Amniotic epithelial cell (primary cell): Measurements from ENCODE around the gene QRFP.

Source experiments
- DNase-seq: peaks from one replicate; pipeline ENCODE4 v3.0.0-alpha.2; 2010; ENCODE audit warnings: low read depth

Gene QRFP, protein sequence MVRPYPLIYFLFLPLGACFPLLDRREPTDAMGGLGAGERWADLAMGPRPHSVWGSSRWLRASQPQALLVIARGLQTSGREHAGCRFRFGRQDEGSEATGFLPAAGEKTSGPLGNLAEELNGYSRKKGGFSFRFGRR

DNA sequence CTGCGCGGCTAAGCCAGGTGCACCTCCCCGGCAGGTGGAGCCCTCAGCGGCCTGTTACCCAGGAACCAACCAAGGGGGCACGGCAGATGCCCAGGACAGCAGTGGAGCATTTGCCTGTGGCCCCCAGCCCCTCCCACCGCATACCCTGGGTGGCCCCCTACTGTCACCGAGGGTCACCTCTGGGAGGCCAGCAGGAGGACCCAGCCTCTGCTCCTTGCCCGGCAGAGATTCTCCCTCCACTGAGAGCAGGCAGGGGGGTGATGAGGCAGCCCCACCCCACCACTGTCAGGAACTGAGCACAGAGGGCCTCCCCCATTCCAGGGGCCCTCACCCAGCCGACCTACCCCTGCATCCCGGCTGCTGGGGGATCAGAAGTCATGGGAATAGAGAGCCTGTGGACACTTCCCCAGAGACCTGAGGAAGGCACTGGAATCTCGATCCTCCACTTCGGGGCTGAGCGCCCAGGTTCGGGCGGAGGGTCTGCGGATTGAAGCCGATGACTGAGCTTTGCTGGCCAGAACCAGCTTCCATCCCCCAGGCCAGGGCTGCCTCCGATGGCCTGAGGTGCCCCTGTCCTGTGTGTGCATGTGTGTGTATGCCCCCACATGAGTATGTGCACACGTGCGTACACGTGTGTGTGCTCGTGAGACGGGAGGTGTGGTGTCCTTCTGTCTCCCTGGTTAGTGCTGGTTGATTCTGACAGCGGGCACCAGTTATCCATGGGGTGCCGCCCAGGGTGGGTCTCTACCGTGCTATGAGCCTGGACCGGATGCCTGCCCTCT lies at the start of gene QRFP:
Gene QRFP, minus strand, starts transcription at position 580 of the 782 bp plus-strand sequence. CDS start 2,974 bp downstream, outside the sequence.
- no peak for DNase-seq

GRCh38 chr9:130945173-130945572 lies 48.6 kb upstream of the QRFP start:
- no peak for DNase-seq

DNA sequence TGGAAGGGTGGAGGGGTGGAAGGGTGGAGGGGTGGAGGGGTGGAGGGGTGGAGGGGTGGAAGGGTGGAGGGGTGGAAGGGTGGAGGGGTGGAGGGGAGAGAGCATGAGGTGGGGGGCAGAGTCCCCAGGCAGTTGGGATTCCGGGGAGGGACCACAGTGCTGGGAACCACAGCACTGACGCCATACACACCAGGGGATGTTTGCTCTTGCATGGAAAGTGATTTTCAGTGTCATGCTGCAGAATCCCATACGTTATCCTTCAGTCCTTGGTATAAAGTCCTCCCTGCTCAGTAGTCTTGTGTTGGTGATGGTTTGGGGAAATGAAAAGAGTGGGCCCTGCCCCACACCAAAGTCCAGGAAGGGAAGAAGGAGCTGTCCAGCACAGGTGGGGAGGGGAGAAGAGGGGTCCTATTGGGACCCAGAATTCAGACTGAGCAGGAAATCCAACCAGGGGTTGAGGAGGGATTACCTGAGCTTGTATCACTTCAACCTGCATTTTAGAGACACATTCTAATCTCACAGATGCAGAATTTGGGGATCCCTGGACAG lies 48.0 kb upstream of the QRFP start:
- DNase-seq, result no peak

DNA sequence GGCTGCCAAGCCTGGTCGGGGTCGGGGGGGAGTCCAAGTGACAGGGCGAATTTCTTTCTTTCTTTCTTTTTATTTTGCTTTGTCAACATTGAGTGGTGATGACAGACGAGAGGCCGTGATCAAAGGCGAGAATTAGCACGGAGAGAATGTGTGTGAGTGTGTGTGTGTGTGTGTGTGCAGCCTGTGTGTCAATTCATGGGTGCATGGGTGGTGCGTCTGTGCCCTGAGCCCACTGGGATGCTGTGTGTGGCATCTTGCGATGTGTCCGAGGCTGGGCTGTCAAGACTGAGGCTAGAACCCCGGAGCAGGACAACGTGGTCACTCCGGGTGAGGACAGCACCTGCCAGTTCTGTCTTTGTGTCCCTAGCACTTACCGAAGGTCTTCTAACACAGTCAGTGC lies 47.2 kb upstream of the QRFP start:
- DNase-seq, result no peak

DNA sequence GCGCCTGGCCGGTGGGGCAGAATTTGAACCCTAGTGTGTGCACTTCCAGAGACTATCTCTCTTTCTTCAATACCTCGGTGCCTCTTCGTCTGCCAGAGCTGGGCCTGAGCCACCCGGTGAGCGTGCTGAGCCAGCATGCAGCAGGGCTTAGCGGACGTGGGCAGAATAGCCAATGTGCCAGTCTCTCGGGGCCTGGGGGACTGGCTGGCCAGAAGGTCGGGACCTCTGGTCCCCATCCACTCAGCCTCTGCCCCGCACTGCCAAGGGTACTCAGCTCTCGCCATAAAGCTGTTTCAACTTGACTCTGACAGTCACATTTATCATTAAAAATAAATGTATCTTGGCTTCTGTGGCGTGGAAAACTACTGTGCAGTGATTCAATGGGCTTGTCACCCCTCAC lies 46.6 kb upstream of the QRFP start:
- no peak for DNase-seq

- no peak for DNase-seq
Measured at GRCh38 chr9:130942679-130943078, 46.1 kb upstream of the QRFP start.

DNA sequence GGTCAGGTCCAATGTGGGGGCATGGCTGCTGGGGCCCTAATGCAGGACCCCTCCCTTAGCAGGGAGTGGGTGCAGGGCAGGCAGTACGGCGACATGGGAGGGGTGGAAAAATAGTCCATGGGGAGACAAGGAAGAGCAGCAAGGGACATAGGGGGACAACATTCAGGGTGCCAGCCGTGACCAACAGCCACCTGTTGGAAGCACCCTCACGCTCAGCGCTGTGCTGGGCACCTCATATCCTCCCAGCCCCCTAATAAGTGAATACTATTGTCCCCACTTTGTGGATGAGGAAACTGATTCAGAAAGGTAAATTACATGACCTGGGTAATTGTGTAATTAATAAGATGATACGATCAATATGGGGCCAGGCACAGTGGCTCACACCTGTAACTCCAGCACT lies 45.5 kb upstream of the QRFP start:
- no peak for DNase-seq

GRCh38 chr9:130940693-130941576 lies 44.3 kb upstream of the QRFP start:
- DNase-seq, result peak; percentile 27

DNA sequence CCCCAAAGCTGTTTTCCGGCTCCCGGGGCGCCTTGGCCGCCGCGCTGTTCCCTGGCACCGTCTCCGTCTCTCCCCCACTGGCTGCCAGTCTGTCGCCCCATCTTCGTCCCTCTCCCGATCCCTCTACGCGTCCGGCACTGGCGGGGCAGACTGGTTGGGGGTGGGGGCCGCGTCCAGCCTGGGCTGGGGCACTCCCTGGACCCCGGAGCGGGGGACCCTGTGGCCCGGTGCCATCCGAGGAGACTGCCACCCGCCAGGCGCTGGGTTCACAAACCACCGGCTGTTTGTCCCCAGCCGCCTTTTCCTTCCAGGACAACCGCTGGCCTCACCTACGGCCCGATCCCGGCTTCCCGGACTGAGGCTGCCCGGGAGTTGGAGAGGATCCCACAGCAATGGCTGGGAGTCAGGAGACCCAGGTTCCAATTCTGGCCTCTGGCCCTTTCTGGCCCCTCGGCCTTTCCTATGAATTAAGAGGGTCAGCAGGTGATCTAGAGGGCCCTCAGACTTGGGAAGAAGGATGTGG lies 43.5 kb upstream of the QRFP start:
- no peak for DNase-seq

GRCh38 chr9:130939405-130940026 lies 42.9 kb upstream of the QRFP start:
- no peak for DNase-seq

- DNase-seq, result peak; percentile 10
Measured at GRCh38 chr9:130938652-130939404, 42.2 kb upstream of the QRFP start, which contains the start of gene FIBCD1. FIBCD1 (minus strand) TSS chr9:130939247; CDS start chr9:130938607, 640 bp downstream.

GRCh38 chr9:130938184-130938651 lies 41.6 kb upstream of the QRFP start:
- DNase-seq, result no peak

GRCh38 chr9:130937146-130938076 lies 40.8 kb upstream of the QRFP start:
- DNase-seq, result no peak

DNA sequence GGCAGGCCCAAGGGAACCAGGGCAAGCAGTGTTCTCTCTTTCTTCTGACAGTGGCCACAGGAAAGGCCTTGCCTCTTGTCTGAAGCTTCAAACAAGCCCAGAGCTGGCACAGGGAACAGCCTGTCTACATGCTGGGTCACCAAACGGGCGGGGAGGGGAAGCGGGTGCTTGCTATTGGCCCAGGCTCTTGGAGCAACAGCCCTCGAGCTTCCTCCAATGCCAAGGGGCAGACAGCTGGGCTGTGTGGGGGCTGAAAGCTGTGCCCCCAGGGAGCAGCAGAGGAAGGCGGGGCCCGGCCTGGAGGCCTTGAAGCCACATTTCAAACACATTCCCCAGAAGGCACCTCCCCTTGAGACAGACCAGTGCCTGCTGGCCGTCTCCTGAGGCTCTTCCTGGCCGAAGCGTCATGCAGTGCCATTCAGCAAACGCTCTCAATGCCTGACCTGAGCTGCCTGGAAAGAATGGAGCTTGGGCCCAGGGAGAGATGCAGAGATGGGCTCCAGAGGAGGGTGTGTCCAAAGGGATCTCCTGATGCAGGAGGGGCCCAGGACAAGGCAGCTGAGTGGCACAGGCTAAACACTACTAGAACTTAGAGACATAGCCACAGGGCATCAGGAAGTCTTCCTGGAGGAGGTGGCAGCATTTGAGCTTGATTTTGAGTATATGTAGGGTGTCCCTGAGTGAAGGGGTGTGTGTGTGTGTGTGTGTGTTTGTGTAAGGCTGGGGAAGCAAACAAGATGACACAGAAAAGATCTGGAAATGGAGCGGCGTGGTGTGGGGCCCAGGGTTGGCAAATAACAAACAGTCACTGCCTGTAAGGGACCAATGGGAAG lies 39.9 kb upstream of the QRFP start:
- DNase-seq, result peak; percentile 53

DNA sequence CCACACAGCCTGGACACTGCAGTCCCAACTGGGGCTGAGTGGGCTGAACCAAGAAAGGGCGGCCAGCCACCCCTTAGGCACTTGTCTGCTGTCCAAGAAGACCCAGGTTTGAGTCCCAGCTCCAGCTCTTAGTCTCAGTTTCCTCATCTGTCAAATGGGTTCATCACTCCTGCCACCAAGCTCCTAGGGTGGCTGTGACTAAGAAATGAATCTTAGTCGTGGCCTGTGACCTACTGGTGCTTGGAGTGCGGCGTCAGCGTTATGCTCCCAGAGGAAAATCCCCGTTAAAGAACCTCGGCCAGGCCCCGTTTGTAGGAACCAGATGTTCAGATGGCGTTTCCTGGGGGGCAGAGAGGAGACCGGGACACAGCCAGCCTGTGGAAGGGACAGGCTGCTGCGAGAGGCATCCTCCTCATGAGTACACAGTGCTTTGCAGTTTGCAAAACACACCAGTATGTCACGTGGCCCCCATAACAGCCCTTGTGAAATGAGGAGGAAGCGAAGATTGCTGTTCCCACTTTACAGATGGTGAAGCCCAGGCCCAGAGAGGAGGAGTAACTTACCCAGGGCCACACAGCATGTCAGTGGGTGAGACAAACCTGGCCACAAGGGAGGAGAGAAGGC lies 39.1 kb upstream of the QRFP start:
- DNase-seq, result no peak

DNA sequence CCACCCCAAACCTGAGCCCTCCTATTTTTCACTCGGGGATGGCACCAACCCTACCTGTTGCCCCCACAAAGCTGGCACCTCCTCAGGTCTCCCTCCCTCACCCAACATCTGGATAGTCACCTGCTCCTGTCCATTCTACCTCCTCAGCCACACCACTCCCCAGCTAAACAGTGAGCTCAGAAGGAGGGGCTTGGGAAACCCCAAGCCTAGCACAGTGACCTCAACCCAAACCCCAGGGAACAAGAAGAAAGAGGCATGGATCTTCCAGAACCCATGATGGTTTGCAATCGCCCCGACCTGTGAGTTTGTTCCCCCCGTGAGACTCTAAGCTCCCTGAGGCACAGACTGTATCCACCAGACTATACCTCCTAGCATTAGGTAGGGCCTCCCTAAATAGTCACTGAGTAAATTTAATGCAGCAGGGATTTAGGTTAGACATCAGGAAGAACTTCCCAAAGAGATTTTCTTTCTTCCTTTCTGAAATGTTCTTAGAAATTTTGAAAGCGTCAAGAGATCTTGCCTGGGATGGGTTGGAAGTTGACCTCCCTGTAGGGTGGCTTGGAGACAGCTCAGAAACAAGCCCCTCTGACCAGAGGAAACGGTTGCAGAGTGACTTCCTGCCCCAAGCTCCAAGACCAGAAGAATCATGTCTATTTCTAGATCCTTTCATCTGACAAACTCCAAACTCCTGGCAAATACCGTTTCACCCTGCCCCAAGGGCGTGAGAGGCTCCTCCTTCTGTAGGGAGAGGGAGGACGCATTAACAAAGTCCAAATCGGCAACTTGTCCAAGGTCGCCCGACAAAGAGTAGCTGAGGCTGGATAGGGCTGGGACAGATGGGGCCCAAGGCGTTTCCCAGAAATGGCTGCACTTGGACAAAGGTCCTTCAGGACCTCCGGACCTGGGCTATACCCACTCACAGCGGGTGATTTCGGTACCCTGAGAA lies 38.4 kb upstream of the QRFP start:
- DNase-seq, result no peak

- no peak for DNase-seq
Measured at GRCh38 chr9:130934246-130934645, 37.6 kb upstream of the QRFP start.
